Measurements from ENCODE around the gene RASAL1.

- TF ChIP-seq, protein P1, sequence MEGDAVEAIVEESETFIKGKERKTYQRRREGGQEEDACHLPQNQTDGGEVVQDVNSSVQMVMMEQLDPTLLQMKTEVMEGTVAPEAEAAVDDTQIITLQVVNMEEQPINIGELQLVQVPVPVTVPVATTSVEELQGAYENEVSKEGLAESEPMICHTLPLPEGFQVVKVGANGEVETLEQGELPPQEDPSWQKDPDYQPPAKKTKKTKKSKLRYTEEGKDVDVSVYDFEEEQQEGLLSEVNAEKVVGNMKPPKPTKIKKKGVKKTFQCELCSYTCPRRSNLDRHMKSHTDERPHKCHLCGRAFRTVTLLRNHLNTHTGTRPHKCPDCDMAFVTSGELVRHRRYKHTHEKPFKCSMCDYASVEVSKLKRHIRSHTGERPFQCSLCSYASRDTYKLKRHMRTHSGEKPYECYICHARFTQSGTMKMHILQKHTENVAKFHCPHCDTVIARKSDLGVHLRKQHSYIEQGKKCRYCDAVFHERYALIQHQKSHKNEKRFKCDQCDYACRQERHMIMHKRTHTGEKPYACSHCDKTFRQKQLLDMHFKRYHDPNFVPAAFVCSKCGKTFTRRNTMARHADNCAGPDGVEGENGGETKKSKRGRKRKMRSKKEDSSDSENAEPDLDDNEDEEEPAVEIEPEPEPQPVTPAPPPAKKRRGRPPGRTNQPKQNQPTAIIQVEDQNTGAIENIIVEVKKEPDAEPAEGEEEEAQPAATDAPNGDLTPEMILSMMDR (IDR thresholded peaks at IDR 0.05 in 8 of 11, conservative IDR thresholded peaks at IDR 0.05 in 3 of 11), result no peak
- TF ChIP-seq POLR2AphosphoS5 (IDR thresholded peaks at IDR 0.05), result no peak
- TF ChIP-seq POLR2A (IDR thresholded peaks at IDR 0.05), result no peak
These were observed 79.8 kb downstream of the RASAL1 start for GRCh38 chr12:113055594-113056380.
